HG02981 (cell line): ENCODE data around the gene RPS19.

Source experiments
- ATAC-seq: cut with Tn5 transposase; IDR thresholded peaks from one replicate; pipeline ENCODE4 v1.9.1; 2021; ENCODE audit warnings: mild to moderate bottlenecking, moderate library complexity; ENCODE audit not compliant: unreplicated experiment

The RPS19 gene

DNA sequence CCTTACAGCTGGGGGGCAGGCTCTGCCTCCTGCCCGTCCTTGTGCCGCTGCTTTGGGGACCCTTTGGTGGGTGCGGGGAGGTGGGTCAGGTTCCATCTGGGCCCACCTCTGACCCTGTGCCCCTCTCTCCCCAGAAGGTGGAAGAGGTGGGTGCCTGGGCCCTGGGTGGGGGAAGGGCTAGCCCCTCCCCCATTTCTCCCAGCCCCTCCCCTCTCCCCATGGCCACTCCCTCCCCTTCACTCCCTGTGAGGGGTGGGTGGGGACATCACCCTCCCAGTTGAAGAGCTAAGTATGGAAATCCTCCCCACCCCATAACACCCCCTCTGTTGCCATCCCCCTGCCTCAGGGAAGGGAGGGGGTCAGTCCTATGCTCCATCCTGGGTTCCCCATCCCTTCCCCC is 37.1 kb downstream of the RPS19 start:
- ATAC-seq = no peak

DNA sequence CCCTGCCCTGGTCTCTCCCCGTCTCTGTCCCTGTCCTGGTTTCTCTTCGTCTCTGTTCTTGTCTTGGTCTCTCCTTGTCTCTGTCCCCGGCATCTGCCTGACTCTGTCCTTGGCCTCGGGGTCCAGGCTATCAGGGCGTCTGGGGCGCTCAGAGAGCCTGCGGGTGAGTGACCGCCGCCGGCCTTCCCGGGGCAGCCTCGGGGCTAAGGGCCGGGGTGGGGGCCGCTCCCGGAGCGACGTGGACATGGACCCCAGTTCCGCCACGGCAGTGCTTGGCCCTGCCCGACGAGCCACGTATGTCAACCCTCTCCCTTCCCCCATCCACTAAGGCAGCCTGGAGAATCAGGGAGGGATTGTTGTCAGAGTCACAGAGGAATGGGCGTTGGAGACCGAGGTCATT is 37.8 kb downstream of the RPS19 start:
- ATAC-seq = no peak

DNA sequence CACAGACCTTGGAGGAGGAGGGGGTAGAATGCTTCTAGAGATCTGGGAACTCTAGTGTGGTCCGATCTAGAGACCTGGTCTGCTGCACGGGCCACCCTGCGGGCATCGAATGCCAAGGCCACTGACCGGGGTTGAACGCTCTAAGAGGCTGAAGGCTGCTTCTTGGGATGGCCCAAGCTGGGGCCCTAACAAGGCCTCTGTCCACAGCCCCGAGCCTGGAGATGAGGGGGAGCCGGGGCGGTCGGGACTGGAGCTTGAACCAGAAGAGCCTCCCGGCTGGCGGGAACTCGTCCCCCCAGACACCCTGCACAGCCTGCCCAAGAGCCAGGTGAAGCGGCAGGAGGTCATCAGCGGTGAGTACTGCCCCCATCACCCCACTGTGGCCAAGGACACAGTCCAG is 38.2 kb downstream of the RPS19 start:
- no peak for ATAC-seq

GRCh38 chr19:41901707-41902360 is 41.8 kb downstream of the RPS19 start:
- no peak for ATAC-seq

GRCh38 chr19:41902594-41902993 is 42.5 kb downstream of the RPS19 start:
- no peak for ATAC-seq

DNA sequence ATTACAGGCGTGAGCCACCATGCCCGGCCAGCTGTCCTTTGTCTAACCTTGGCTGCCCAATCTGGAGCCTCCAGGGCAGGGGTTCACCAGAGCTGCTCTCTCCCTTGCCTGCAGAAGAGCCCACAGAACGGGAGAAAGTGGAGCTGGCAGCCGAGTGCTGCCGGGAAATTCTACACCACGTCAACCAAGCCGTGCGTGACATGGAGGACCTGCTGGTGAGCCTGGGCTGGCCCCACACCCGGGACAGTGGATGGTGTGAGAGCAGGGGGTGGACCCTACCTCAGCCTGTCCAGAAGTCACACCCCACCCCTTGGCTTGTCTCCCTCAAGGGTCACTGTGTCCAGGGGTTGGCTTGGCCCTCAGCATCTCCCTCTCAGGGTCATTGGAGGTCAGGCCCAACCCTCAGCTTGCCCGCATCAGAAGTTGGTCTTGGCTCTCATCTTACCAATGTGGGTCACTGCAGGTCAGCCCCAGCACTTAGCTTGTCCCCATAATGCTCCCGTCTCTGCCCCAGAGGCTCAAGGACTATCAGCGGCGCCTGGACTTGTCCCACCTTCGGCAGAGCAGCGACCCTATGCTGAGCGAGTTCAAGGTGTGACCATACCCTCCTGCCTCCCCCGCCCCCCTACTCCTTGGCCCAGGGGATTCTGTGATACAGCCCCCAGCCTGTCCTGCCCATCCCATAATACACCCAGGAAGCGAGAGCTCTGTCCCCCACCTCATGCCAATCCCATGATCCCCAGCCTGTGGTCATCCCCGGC is 43.3 kb downstream of the RPS19 start:
- no peak for ATAC-seq

GRCh38 chr19:41904118-41904870 is 44.2 kb downstream of the RPS19 start:
- ATAC-seq = no peak

- no peak for ATAC-seq
Observed at GRCh38 chr19:41905273-41906002, 45.4 kb downstream of the RPS19 start.

DNA sequence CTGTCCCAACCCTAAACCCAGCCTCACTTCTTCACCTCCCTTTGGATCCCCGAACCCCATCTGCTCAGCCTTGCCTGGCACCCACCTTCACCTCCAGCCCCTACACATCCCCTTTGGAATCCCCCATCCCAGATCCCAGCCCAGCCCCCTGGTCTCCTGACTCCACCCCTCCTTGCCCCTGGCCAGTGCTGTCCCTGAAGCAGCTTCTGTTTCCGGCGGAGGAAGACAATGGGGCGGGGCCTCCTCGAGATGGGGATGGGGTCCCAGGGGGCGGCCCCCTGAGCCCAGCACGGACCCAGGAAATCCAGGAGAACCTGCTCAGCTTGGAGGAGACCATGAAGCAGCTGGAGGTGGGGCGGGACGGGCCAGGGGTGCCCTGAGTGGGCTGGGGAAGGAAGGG is 46.2 kb downstream of the RPS19 start:
- no peak for ATAC-seq

DNA sequence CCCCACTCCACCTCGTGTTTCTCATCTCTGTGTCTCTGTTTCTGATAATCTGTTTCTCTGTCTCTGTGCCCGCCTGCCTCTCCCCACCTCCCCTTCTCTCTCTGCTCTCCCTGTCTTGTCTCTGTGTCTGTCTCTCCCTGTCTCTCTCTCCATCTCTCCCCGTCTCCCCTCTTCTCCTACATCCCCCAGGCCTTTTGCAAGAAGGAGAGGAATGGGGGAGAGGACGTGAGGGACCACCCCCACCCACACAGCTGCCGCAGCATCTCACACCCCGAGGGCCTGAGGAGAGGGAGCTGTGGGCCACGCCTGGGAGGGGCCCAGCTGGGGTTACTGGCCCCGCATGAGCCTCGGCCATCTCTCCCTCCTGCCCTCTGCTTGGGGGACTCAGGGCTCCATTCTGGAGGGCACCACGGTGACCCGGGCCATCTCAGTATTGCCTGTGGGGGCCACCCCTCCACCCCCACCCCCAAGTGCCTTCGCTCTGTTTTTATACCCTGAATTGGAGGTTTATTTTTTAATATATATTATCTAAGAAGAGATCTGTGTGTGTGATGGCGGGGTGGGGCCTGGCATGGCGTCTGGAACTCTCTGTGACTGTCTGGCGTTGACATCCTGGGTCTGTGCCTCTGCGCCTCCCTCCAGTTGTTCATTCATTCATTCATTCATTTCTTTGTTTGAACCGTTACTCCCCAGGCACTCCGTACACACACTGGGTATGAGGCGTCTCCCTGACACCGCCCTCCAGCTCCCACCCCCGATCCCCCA is 47.0 kb downstream of the RPS19 start:
- ATAC-seq = no peak

GRCh38 chr19:41907994-41908615 is 48.0 kb downstream of the RPS19 start:
- ATAC-seq = no peak

DNA sequence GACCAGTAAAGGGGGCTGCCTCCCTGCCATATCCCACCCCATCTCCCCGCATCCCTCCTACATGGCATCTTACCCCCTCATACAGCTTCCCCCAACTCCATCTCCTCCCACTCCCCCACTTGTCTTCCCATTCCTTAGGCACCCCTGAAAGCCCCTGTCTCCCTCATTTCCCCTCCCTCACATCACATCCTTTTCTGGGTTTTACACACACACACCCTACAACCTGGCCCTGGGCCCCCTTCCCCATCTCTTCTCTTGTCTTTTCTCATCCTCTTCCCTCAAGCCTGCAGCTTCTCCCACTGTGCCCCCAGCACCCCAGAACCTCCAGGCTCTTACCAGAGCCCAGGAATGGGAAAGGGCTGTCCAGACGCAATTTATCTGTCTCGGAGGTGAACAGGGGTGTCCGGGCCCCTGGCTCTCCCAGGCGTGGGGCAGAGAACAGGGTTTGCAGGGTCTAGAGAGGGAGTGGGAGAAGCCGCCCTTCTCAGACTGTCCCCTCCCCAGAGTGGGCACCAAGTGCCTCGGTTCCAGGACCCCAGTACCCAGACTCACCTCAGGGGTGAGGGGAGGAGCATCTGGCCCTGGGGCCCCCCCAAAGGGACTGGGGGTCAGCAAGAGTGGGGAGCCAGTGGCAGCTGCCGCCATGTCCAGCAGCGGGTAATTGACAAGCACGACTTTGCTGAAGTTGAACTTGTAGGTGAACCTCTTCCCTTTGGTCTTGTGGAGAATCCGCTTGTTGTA is 48.8 kb downstream of the RPS19 start:
- no peak for ATAC-seq

DNA sequence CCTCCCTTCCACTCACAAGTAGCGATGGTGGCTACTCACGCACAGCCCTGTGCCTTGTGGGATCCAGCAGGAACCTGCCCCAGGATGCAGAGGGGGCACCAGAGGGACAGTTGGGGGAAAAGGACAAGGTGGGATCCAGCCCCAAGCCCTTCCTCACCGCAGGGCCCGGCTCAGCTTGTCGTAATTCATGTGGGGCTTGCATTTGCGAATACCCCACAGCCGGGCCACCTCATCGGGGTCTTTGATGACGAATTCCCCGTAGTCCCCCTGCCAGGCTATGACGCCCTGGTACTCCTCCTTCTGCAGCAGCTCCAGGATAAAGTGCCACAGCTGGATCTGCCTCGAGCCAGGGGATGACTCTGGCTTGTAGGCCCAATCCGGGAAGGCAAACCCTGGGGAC is 49.7 kb downstream of the RPS19 start:
- ATAC-seq = no peak

GRCh38 chr19:41910240-41910991 is 50.4 kb downstream of the RPS19 start:
- ATAC-seq = no peak

- no peak for ATAC-seq
Observed at GRCh38 chr19:41910992-41911888, 51.2 kb downstream of the RPS19 start.

DNA sequence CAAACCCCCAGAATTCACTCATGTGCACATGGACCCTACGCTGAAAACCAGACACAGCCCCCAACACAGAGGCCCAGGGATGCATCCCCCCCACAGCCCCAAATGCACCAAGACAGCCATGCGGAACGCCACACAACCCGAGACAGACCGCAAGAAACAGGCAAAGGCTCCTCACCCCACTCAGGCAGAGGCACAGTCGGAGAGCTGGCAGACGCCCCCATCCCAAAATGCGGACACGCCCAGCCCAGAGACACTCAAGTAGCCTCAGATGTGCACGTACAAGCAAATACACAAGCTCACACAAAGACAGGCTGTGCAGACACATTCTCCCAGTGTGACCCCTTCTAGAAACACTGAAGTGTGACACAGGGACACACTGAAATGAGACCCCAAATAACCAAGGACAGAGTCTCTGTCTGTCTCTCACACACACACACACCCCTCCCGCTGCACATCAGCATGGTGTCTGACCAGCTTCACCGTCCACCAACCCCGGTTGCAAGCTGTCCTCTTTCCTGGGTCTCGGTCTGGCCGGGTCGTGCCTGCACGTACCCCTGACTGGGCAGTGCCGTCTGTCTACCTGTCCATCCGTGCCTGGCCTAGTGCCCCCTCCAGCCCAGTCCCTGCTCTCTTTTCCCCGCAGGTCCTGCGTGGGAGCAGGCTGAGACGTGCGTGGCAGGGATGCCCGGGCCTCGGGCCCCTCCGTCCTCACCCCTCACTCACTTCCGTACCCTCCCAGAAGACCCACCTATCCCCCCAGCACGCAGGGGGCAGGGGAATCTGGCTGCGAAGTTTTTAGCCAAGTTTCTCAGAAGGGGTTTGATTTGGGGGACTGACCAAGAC is 52.1 kb downstream of the RPS19 start:
- ATAC-seq = no peak
